Loucy (cell line): ENCODE measurements around the gene CPNE9.

ENCODE experiments used
- H2AFZ ChIP-seq: fragments of 200-600 bp; sonication (generic); 2 replicates; pipeline ENCODE4 v1.6.0; 2016; ENCODE audit warnings: antibody characterized with exemption, mild to moderate bottlenecking, low read length, moderate library complexity
- H3F3A ChIP-seq: fragments of 200-600 bp; 2 replicates; pipeline ENCODE4 v1.6.0; 2016; ENCODE audit warnings: antibody characterized with exemption, low read depth, mild to moderate bottlenecking
- H3K27me3 ChIP-seq: fragments of 200-600 bp; sonication (generic); 2 replicates; pipeline ENCODE4 v1.6.1; 2014; ENCODE audit warnings: low read length, mild to moderate bottlenecking; ENCODE audit not compliant: insufficient read depth, poor library complexity, severe bottlenecking
- H3K36me3 ChIP-seq: fragments of 200-600 bp; sonication (generic); 2 replicates; pipeline ENCODE4 v1.6.1; 2016; ENCODE audit warnings: low read length; ENCODE audit not compliant: insufficient read depth
- H3K4me1 ChIP-seq: fragments of 200-600 bp; sonication (generic); 2 replicates; pipeline ENCODE4 v1.5.1; 2014; ENCODE audit warnings: low read length, mild to moderate bottlenecking; ENCODE audit not compliant: insufficient read depth, poor library complexity, severe bottlenecking
- H3K4me2 ChIP-seq: fragments of 200-600 bp; sonication (generic); 2 replicates; pipeline ENCODE4 v1.6.0; 2014; ENCODE audit warnings: antibody characterized with exemption, low read length, low read depth, mild to moderate bottlenecking; ENCODE audit not compliant: poor library complexity, severe bottlenecking
- H3K4me3 ChIP-seq: fragments of 200-600 bp; sonication (generic); 2 replicates; pipeline ENCODE4 v1.5.1; 2014; ENCODE audit warnings: low read length, mild to moderate bottlenecking, mixed read lengths; ENCODE audit not compliant: poor library complexity, severe bottlenecking
- H3K79me2 ChIP-seq: fragments of 200-600 bp; sonication (generic); 2 replicates; pipeline ENCODE4 v1.6.1; 2014; ENCODE audit warnings: low read length; ENCODE audit not compliant: insufficient read depth
- H3K9ac ChIP-seq: fragments of 200-600 bp; sonication (generic); 2 replicates; pipeline ENCODE4 v1.6.0; 2014; ENCODE audit warnings: mild to moderate bottlenecking, low read depth, low read length, moderate library complexity; ENCODE audit not compliant: poor library complexity, severe bottlenecking
- H3K9me2 ChIP-seq: fragments of 200-600 bp; sonication (generic); replicated peaks from 2 replicates; pipeline ENCODE4 v1.6.1; 2016; ENCODE audit warnings: low read depth, low read length, mixed read lengths
- H3K9me3 ChIP-seq: fragments of 200-600 bp; sonication (generic); 2 replicates; pipeline ENCODE4 v1.6.1; 2014; ENCODE audit warnings: mild to moderate bottlenecking, antibody characterized with exemption, low read length, low read depth; ENCODE audit not compliant: insufficient read depth
- H4K20me1 ChIP-seq: fragments of 200-600 bp; sonication (generic); 2 replicates; pipeline ENCODE4 v1.6.0; 2014; ENCODE audit warnings: antibody characterized with exemption, low read length, mild to moderate bottlenecking; ENCODE audit not compliant: insufficient read depth, poor library complexity, severe bottlenecking
- CTCF ChIP-seq: fragments of 200-600 bp; sonication (generic); conservative IDR thresholded peaks from 2 replicates; pipeline ENCODE4 v1.5.1; 2014; ENCODE audit warnings: mild to moderate bottlenecking, antibody characterized with exemption, low read length
- EZH2phosphoT487 ChIP-seq: fragments of 200-600 bp; IDR thresholded peaks from 2 replicates; pipeline ENCODE4 v1.6.1; 2018; ENCODE audit warnings: antibody characterized with exemption, mild to moderate bottlenecking, moderate library complexity, borderline replicate concordance

Gene CPNE9

GRCh38 chr3:9743548-9743947 is 39.9 kb downstream of the CPNE9 start:
- H3K9me2 ChIP-seq, result no peaks in the 10 kb centered on the region
- no peak overlapping the region for H3K9ac ChIP-seq
- TF ChIP-seq CTCF (no peak), EZH2phosphoT487 (no peak)
- H3F3A ChIP-seq, result no peaks in the 10 kb centered on the region
- H4K20me1 ChIP-seq, result peaks cover 13% of the 10 kb centered on the region
- no peak overlapping the region for H3K4me3 ChIP-seq
- no peaks in the 10 kb centered on the region for H3K4me1 ChIP-seq
- H3K79me2 ChIP-seq, result peaks cover 22% of the 10 kb centered on the region
- no peak overlapping the region for H2AFZ ChIP-seq
- H3K36me3 ChIP-seq, result peaks cover 99% of the 10 kb centered on the region; the same call in 1 of the 2 replicates
- H3K4me2 ChIP-seq, result no peak overlapping the region
- no peaks in the 10 kb centered on the region for H3K9me3 ChIP-seq
- no peaks in the 10 kb centered on the region for H3K27me3 ChIP-seq

GRCh38 chr3:9744162-9744561 is 40.5 kb downstream of the CPNE9 start:
- Histone ChIP-seq H3K4me2 (no peak overlapping the region), H4K20me1 (peaks cover 11% of the 10 kb centered on the region), H3F3A (no peaks in the 10 kb centered on the region), H3K27me3 (no peaks in the 10 kb centered on the region), H3K4me1 (peaks cover 3% of the 10 kb centered on the region), H3K79me2 (peaks cover 16% of the 10 kb centered on the region; the same call in 1 of the 2 replicates), H3K9me3 (no peaks in the 10 kb centered on the region), H3K9me2 (no peaks in the 10 kb centered on the region), H3K36me3 (peaks cover 95% of the 10 kb centered on the region; the same call in 1 of the 2 replicates), H3K9ac (no peak overlapping the region), H3K4me3 (no peak overlapping the region), H2AFZ (no peak overlapping the region)
- TF ChIP-seq CTCF (no peak), EZH2phosphoT487 (no peak)

GRCh38 chr3:9745521-9745920 is 41.9 kb downstream of the CPNE9 start:
- Histone ChIP-seq H2AFZ (no peak overlapping the region), H3K9ac (no peak overlapping the region), H3K4me3 (no peak overlapping the region), H3K9me2 (no peaks in the 10 kb centered on the region), H3K36me3 (peaks cover 81% of the 10 kb centered on the region; the same call in 1 of the 2 replicates), H3F3A (no peaks in the 10 kb centered on the region), H3K4me1 (peaks cover 10% of the 10 kb centered on the region), H3K27me3 (no peaks in the 10 kb centered on the region), H3K79me2 (peaks cover 6% of the 10 kb centered on the region), H3K4me2 (no peak overlapping the region), H3K9me3 (no peaks in the 10 kb centered on the region), H4K20me1 (no peaks in the 10 kb centered on the region)
- TF ChIP-seq CTCF, result no peak
- no peak for TF ChIP-seq EZH2phosphoT487
